Neuron (in vitro differentiated cells): ENCODE measurements around the gene MESD.

Experiments
- H2AFZ ChIP-seq: one replicate; pipeline ENCODE4 v1.6.1; 2013; ENCODE audit warnings: low read depth, mild to moderate bottlenecking, inconsistent platforms, low read length, moderate library complexity
- H3K27me3 ChIP-seq: one replicate; pipeline ENCODE4 v1.6.1; 2013; ENCODE audit warnings: low read length; ENCODE audit not compliant: insufficient read depth
- H3K36me3 ChIP-seq: one replicate; pipeline ENCODE4 v1.6.1; 2013; ENCODE audit warnings: low read length; ENCODE audit not compliant: insufficient read depth
- H3K4me1 ChIP-seq: one replicate; pipeline ENCODE4 v1.6.1; 2013; ENCODE audit warnings: low read length; ENCODE audit not compliant: insufficient read depth
- H3K4me3 ChIP-seq: 2 replicates; pipeline ENCODE4 v1.5.1; 2013; ENCODE audit warnings: mild to moderate bottlenecking, low read length, moderate library complexity
- H3K9me3 ChIP-seq: one replicate; pipeline ENCODE4 v1.6.1; 2013; ENCODE audit warnings: low read length

MESD gene

GRCh38 chr15:80929225-80929624, 60.4 kb downstream of the MESD start:
- no peaks in the 10 kb centered on the region for H3K4me1 ChIP-seq
- no peaks in the 10 kb centered on the region for H3K9me3 ChIP-seq
- H3K4me3 ChIP-seq: no peak overlapping the region
- no peak overlapping the region for H2AFZ ChIP-seq
- no peaks in the 10 kb centered on the region for H3K36me3 ChIP-seq
- no peaks in the 10 kb centered on the region for H3K27me3 ChIP-seq

GRCh38 chr15:80926126-80926525, 63.5 kb downstream of the MESD start:
- H2AFZ ChIP-seq: no peak overlapping the region
- H3K36me3 ChIP-seq: no peaks in the 10 kb centered on the region
- H3K4me1 ChIP-seq: no peaks in the 10 kb centered on the region
- H3K9me3 ChIP-seq: no peaks in the 10 kb centered on the region
- H3K27me3 ChIP-seq: no peaks in the 10 kb centered on the region
- H3K4me3 ChIP-seq: no peak overlapping the region

DNA sequence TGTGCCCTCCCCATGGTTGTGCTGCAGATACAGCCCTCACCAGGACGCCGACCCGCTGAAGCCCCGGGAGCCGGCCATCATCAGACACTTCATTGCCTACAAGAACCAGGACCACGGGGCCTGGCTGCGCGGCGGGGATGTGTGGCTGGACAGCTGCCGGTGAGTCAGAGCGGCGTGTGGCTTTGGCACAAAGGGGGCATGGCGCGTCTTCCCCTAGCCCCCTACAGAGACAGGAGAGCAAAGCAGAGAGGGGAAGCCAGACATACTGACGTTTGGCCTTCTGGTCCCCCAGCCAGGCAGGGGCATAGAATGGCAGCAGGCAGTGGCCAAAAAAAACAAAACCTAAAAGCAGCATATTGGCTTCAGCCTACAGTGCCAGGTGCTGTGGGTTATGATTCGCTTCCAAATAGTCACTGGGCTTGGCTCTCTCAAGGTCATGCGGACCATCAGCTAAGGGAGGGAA, 64.0 kb downstream of the MESD start:
- Histone ChIP-seq H3K4me3 (no peak overlapping the region), H3K4me1 (no peaks in the 10 kb centered on the region), H3K36me3 (no peaks in the 10 kb centered on the region)

DNA sequence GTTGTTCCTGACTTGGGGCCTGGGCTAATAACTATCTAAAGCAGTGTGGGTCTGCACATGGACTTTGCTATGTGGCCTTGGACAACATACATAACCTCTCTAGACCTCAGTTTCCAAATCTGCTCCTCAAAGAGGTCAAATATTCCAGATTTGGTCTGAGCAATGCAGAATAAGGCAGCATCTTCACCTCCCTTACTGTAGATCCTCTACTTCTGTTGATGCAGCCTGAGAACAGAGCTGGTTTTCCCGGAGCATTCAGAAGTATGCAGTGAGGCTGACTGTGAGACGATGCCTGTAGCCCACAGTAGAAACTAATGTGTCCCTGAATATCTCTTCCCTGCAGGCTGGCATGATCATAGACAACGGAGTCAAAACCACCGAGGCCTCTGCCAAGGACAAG, 65.3 kb downstream of the MESD start:
- Histone ChIP-seq H3K4me1 (no peaks in the 10 kb centered on the region), H3K9me3 (no peaks in the 10 kb centered on the region), H3K36me3 (no peaks in the 10 kb centered on the region), H3K27me3 (no peaks in the 10 kb centered on the region), H3K4me3 (no peak overlapping the region), H2AFZ (no peak overlapping the region)

More for the DNA sequence above, 64.0 kb downstream of the MESD start:
- no peaks in the 10 kb centered on the region for H3K27me3 ChIP-seq
- H2AFZ ChIP-seq: no peak overlapping the region
- H3K9me3 ChIP-seq: no peaks in the 10 kb centered on the region

GRCh38 chr15:80923668-80924067, 66.0 kb downstream of the MESD start:
- H3K36me3 ChIP-seq: no peaks in the 10 kb centered on the region
- no peaks in the 10 kb centered on the region for H3K9me3 ChIP-seq
- H3K4me3 ChIP-seq: no peak overlapping the region
- H2AFZ ChIP-seq: no peak overlapping the region
- no peaks in the 10 kb centered on the region for H3K4me1 ChIP-seq
- H3K27me3 ChIP-seq: no peaks in the 10 kb centered on the region

DNA sequence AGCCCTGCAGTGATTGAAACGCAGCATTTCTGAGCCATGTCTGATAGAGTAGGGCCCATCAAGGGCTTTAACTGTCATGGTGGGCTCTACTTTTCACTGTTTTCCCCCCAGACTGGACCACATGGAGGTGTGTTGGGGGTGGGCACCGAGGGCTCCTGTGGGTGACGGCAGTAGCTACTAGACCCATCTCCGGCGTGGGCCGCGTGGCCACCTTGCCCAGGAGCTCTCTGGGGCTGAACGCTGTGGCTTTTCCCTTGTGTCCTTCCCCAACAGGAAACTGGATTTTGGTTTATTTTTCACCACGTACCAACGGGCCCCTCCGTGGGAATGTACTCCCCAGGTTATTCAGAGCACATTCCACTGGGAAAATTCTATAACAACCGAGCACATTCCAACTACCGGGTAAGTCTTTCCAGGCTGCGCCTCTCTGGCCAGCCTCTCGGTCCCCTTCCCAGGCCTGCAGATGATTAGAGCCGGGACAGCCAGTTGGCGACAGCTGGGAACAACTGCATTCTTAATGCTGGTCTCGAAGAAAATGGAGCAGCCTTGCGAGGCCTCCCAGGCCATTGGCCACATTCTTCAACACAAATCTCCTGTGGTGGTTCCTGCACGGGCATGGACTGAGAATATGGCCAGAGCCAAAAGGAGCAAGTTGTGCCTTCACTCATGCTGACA, 67.7 kb downstream of the MESD start:
- H3K9me3 ChIP-seq: no peaks in the 10 kb centered on the region
- H3K36me3 ChIP-seq: no peaks in the 10 kb centered on the region
- H2AFZ ChIP-seq: no peak overlapping the region
- H3K4me1 ChIP-seq: no peaks in the 10 kb centered on the region
- no peaks in the 10 kb centered on the region for H3K27me3 ChIP-seq
- no peak overlapping the region for H3K4me3 ChIP-seq

DNA sequence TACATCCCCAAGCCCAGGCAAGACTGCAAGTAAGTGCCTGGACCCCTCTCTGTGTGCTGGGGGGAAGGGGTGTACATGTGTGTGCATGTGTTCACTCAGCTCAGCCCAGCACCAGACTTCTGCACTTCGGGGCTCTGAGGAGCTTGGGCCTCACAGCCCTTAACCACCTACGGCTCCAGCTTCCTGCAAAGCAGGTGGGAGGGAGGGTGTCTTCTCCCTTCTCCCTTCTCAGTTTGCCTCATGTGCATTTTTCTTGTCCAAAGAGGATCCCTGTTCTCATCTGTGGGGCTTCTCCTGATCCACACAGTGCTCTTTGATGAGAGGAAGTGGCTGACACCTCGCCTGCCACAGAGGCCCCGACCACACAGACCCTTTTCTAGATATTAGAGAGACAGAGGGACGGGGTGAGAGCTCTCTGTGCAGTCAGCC, 69.3 kb downstream of the MESD start:
- H3K4me1 ChIP-seq: no peaks in the 10 kb centered on the region
- H3K9me3 ChIP-seq: no peaks in the 10 kb centered on the region
- no peaks in the 10 kb centered on the region for H3K36me3 ChIP-seq
- H3K27me3 ChIP-seq: no peaks in the 10 kb centered on the region
- H2AFZ ChIP-seq: no peak overlapping the region
- no peak overlapping the region for H3K4me3 ChIP-seq

DNA sequence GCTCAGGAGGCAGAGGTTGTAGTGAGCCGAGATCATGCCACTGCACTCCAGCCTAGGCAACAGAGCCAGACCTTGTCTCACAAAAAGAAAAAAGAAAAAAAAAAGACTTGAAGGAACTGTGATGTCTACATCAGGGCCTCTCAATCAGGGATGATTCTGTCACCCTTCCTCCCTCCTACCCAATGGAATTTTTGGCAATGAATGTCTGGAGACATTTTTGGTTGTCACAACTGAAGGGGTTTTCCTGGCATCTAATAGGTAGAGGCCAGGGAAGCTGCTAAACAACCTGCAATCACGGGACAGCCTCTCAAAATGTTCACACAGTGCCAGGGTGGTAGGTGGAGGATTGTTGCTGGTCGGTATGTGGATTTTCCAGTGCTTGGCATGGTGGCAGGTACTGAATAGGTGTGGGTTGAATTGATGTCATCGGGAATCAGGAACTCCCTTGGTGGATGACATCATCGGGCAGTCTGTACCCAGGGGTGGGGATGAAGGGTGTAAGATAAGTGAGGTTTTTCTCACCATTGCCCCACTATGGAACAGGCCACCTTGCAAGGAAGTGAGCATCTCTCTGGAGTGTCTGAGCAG, 71.3 kb downstream of the MESD start:
- Histone ChIP-seq H3K4me3 (no peak overlapping the region), H3K9me3 (no peaks in the 10 kb centered on the region), H3K4me1 (no peaks in the 10 kb centered on the region), H3K27me3 (no peaks in the 10 kb centered on the region), H2AFZ (no peak overlapping the region), H3K36me3 (no peaks in the 10 kb centered on the region)

DNA sequence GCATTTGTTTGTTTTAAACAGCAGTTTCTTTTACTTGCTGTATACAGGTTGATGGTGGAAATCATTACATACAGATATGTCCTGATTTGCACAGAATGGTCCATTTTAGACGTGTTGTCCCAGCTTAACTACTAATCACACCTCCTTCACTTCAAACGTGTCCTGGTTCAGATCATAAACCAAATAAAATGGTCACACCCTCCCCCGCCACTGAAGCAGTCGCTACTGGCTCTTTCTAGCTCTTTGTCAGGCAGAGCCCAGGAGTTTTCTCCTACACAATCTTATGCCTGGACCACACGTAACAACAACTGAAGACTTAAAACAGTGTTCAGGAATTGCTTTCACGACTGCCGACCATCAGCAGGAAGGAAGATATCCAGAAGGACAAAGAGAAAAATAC, 73.6 kb downstream of the MESD start:
- Histone ChIP-seq H2AFZ (no peak overlapping the region), H3K4me3 (no peak overlapping the region), H3K36me3 (no peaks in the 10 kb centered on the region), H3K9me3 (no peaks in the 10 kb centered on the region), H3K27me3 (no peaks in the 10 kb centered on the region), H3K4me1 (no peaks in the 10 kb centered on the region)

GRCh38 chr15:80915472-80915871, 74.1 kb downstream of the MESD start:
- no peaks in the 10 kb centered on the region for H3K4me1 ChIP-seq
- H3K27me3 ChIP-seq: no peaks in the 10 kb centered on the region
- no peak overlapping the region for H3K4me3 ChIP-seq
- H3K36me3 ChIP-seq: no peaks in the 10 kb centered on the region
- no peak overlapping the region for H2AFZ ChIP-seq
- no peaks in the 10 kb centered on the region for H3K9me3 ChIP-seq

DNA sequence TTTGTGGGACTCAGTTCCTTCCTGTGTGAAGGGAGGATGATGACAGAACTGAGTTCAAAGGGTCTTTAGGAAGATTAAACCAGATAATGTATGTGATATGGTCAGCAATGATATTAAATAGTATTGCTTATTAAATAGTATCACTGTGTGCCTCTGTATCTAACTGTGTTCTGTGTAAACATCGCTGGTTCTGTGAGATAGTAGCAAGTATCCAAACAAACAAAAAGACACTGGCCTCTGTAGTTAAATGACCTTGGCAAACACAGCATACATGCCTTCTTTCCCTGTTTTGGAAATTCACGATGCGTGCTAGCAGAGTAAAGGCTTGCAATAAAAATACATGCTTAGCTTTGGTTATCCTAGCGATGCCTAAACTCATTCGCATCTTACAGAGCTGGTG, 76.1 kb downstream of the MESD start:
- Histone ChIP-seq H3K4me1 (no peaks in the 10 kb centered on the region), H3K36me3 (no peaks in the 10 kb centered on the region), H2AFZ (no peak overlapping the region), H3K9me3 (peaks cover 2% of the 10 kb centered on the region), H3K27me3 (no peaks in the 10 kb centered on the region), H3K4me3 (no peak overlapping the region)

DNA sequence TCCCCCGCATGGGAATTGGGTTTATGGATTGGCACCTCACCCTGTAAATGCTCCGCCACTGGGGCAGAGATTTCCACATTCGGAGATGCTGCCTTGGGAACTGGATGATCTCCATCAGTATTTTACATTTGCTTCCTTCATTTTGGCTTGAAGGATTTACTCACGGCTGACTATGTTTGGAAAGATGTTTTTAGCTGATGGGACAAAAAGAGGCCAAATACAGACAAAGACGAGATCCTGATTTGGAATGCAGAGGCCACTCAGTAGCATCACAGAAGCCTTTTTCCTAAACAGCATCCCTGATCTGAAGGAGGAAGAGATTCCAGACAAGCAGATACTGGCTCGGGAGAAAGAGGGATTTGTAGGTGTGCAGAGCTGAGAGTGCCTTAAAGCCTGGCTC, 76.9 kb downstream of the MESD start:
- no peak overlapping the region for H3K4me3 ChIP-seq
- no peak overlapping the region for H2AFZ ChIP-seq
- no peaks in the 10 kb centered on the region for H3K36me3 ChIP-seq
- no peaks in the 10 kb centered on the region for H3K4me1 ChIP-seq
- H3K27me3 ChIP-seq: no peaks in the 10 kb centered on the region
- H3K9me3 ChIP-seq: peaks cover 2% of the 10 kb centered on the region

- Histone ChIP-seq H3K4me1 (no peaks in the 10 kb centered on the region), H3K4me3 (no peak overlapping the region), H3K36me3 (no peaks in the 10 kb centered on the region), H3K9me3 (peaks cover 2% of the 10 kb centered on the region), H3K27me3 (no peaks in the 10 kb centered on the region), H2AFZ (no peak overlapping the region)
Observed at GRCh38 chr15:80911821-80912220, 77.8 kb downstream of the MESD start.
